Motor neuron (in vitro differentiated cells): Measurements from ENCODE around the gene OR13C2. TPM values are rescaled to one million over a fixed set of nuclear protein-coding genes. Genes with fewer than 3 reads are reported as not detected.
"Not testable (repeated sequence)": the region's sequence is repeated elsewhere in the genome, so short reads cannot be mapped to it uniquely, and the experiment has no call there.

Source experiments
- ATAC-seq, 8 experiments: fragments of 200-7000 bp; cut with Tn5 transposase; replicated peaks in 6 of 8; 2 replicates each; pipeline ENCODE4 v1.8.0; 2021; ENCODE audit warnings: mild to moderate bottlenecking in 8 of 8, moderate library complexity in 8 of 8
- H3K27ac ChIP-seq, 2 donors: fragments of 250-450 bp; sonication (Bioruptor Pico); 2 replicates each; pipeline ENCODE4 v1.9.0; 2021; ENCODE audit warnings: antibody characterized with exemption in 2 of 2, mild to moderate bottlenecking in 2 of 2, moderate library complexity in 1 of 2
- H3K4me1 ChIP-seq, 2 donors: fragments of 250-450 bp; sonication (Bioruptor Pico); replicated peaks in 1 of 2; 2 replicates each; pipeline ENCODE4 v1.6.1; 2021; ENCODE audit warnings: antibody characterized with exemption in 2 of 2, mild to moderate bottlenecking in 2 of 2, moderate library complexity in 1 of 2
- H3K4me3 ChIP-seq, 5 donors: fragments of 250-450 bp; sonication (Bioruptor Pico); 2 replicates each; pipeline ENCODE4 v1.9.0; 2021; ENCODE audit warnings: antibody characterized with exemption in 5 of 5, mild to moderate bottlenecking in 5 of 5, moderate library complexity in 4 of 5
- WGBS, 10 experiments: fragments of 450-650 bp; shearing (Covaris generic); methylation state at CpG; one replicate each; pipeline ENCODE4 v1.0.0; 2022; 5-methylcytosine and 5-hydroxymethylcytosine counted together
- in situ Hi-C, 9 experiments: fragments of 400-800 bp; cut with MboI; loops; one replicate each; pipeline ENCODE4 v1.15.0; 2021; ENCODE audit warnings: low sequenced_read_pairs in 9 of 9, low pct_unique_long_range_greater_than_20kb in 2 of 9; ENCODE audit not compliant: unreplicated experiment in 9 of 9
- total RNA-seq, 8 experiments: library from RNA; unstranded; fragments of 300-600 nt; gene quantifications; 2 replicates each; pipeline versions ENCODE4 v1.2.3 to v1.2.4, GENCODE V29; 2022

The OR13C2 gene
- under 1 TPM in 1 of 8 experiments, not detected in 7; 0.47 TPM for total RNA-seq

GRCh38 chr9:104605527-104605926, at the start of gene OR13C2:
Gene OR13C2 (minus strand): TSS chr9:104605627. CDS start chr9:104605627, 0 bp downstream.
- WGBS, 10 experiments, result 0 to 100% (median 70%) methylated on average over 1 of the region's 1 CpG
- H3K4me3 ChIP-seq, in situ Hi-C loops, H3K4me1 ChIP-seq, ATAC-seq, H3K27ac ChIP-seq: not testable (repeated sequence)

DNA sequence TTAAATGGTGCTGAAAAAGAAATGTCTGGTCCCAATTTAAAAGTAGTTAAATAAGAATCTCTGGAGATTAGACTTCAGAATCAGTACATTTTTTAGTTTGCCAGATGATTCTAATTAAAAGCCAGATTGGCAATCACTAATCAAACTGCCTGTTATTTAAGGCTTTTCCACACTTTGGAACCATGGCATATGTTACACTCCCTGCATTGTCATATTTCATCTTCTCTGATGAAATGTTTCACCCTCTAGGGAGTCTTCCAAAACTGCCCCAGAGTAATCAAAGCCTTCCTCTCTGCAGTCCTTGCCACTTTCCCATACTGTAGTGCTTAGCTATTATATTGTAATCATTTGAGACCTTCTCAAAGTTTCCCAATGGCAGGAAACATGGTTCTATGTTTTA, 30.0 kb upstream of the OR13C2 start:
- Histone ChIP-seq H3K27ac (no peak overlapping the region), H3K4me1 (no peaks in the 10 kb centered on the region), H3K4me3 (no peak overlapping the region)
- in situ Hi-C loops, result no loop called here
- ATAC-seq, result no peak

DNA sequence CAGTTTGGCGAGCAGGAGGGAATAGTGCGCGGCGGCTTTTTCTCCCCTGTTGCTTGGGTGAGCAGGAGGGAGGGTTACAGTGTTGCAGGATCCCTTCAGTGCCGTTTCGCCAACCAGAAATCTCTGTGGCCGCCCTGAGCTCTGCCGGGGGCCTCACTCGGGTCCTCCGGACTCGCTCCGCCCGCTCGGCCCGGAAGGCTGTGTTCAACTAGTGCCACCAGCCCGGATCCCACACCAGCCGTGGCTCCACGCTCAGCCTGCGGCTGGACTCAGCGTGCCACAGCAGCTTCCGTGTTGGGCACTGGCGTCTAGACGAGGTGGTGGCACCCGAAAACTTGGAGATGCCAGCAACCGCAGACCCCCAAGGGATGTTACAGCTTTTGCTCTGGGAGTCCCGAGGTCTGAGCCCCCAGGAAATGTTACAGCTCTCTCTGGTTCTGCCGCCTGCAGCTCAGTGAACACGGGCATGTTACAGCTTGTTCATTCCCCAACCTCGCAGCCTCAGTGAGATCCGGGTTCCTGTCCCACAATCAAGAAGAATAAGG, 28.6 kb upstream of the OR13C2 start:
- no peaks in the 10 kb centered on the region for H3K4me1 ChIP-seq
- no peak overlapping the region for H3K27ac ChIP-seq
- in situ Hi-C loops, result no loop called here
- no peak for ATAC-seq
- H3K4me3 ChIP-seq, result no peak overlapping the region
- 50 to 100% (median 97%) methylated on average over 1 to 13 of the region's 30 CpGs; no CpG with 5 or more reads in 1 of the 10 experiments for WGBS, 10 experiments

DNA sequence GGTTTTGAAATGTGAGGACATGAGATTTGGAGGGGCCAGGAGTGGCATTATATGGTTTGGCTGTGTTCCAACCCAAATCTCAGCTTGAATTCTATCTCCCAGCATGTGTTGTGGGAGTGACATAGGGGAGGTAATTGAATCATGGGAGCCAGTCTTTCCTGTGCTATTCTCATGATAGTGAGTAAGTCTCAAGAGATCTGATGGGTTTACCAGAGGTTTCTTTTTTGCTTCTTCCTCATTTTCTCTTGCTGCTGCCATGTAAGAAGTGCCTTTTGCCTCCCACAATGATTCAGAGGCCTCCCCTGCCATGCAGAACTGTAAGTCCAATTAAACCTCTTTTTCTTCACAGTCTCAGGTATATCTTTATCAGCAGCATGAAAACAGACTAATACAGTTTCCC, 20.5 kb upstream of the OR13C2 start:
- H3K4me1 ChIP-seq, ATAC-seq, H3K4me3 ChIP-seq, in situ Hi-C loops, H3K27ac ChIP-seq: not testable (repeated sequence)

DNA sequence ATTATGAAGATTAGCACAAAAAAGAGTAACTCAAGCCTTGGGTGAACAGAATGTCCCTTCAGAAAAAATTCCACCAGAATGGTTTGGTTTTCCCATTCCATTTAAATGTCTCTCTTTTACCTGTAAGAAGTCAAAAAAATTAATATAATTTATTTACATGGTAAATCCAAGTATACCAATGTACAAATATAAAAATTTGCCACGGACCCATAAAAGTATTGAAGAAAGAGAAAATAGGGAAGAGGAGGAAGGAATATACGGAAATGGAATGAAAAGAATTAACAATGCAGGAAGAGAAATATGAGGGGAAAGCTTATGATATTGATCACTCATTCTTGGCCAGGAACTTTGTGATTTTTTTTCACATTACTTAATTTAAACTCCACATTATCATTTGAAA, 12.7 kb upstream of the OR13C2 start, which contains the start of gene OR13C9:
OR13C9 (minus strand) TSS at position 101 of the 400 bp plus-strand sequence; CDS start at position 101, 0 bp downstream.
- H3K4me3 ChIP-seq, result no peak within 1 kb of the TSS
- in situ Hi-C loops, result no loop called here
- WGBS, 10 experiments, result 21 to 81% (median 45%) methylated on average over 1 to 2 of the region's 2 CpGs
- no peak within 1 kb of the TSS for H3K27ac ChIP-seq
- no peaks in the 10 kb centered on the region for H3K4me1 ChIP-seq
- no peak for ATAC-seq

DNA sequence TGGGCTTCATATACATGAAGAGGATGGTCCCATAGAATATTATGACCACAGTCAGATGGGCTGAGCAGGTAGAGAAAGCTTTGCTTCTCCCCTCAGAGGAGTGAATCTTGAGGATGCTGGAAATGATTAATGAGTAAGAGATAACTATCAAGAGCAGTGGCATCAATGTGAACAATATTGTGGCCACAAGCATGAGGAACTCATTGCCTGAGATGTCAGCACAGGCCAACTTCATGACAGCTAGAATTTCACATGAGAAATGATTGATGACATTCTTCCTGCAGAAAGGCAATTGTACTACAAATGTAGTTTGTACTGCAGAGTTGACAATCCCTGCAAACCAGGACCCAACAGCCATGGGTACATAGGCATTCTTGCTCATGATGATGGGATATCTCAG, 12.0 kb upstream of the OR13C2 start:
- Histone ChIP-seq H3K27ac (no peak overlapping the region), H3K4me1 (no peaks in the 10 kb centered on the region), H3K4me3 (no peak overlapping the region)
- in situ Hi-C loops, result no loop called here
- no peak for ATAC-seq

DNA sequence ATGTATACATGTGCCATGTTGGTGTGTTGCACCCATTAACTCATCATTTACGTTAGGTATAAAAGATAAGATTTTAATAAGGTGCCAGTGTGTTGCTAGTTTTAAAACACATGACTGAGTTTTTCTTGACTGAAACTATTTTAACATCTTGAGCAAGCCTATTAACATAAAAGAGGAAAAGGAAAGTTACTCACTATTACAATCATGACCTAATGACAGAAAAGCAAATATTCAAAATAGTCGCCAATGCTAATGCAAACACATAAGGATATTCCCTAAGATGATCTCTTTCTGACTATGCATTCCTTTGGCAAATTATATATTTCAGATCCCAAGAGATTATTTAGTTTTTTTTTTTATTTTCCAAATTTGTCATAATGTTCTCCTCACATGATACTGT, 5.8 kb upstream of the OR13C2 start:
- no peak overlapping the region for H3K27ac ChIP-seq
- no peaks in the 10 kb centered on the region for H3K4me1 ChIP-seq
- H3K4me3 ChIP-seq, result no peak overlapping the region
- peak in 2 of 8 experiments; percentile 55 to 58 for ATAC-seq
- 19 to 100% (median 83%) methylated on average over 1 to 2 of the region's 2 CpGs; no CpG with 5 or more reads in 1 of the 10 experiments for WGBS, 10 experiments
- in situ Hi-C loops, result no loop called here

DNA sequence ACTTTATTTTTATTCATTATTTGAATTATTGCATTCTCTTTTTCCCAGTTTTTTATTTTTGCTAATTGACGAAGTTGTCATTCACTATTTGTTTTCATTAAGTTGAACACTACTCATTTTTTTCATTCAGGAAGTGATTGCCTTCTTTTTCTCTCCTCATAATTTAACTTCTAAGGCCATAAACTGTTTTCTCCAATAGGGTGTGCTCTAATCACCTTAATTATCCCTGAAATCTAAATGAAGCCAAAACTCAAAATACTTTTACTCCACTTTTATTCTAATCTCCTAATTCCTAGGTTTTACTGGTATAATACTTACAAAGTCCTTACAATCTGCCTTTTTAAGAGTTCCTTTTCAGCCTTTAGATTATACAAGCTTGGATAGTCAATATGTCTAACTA, 2.9 kb upstream of the OR13C2 start:
- no peak for ATAC-seq
- WGBS, 10 experiments, result 0 to 90% (median 6%) methylated on average over 1 of the region's 1 CpG; no CpG with 5 or more reads in 1 of the 10 experiments
- H3K4me1 ChIP-seq, result no peaks in the 10 kb centered on the region
- in situ Hi-C loops, result no loop called here
- H3K4me3 ChIP-seq, result no peak overlapping the region
- no peak overlapping the region for H3K27ac ChIP-seq

- in situ Hi-C loops, result no loop called here
- peak in 5 of 8 experiments; percentile 28 to 77 (median 72) for ATAC-seq
- Histone ChIP-seq H3K4me1 (no peaks in the 10 kb centered on the region), H3K4me3 (no peak overlapping the region), H3K27ac (no peak overlapping the region)
- WGBS, 10 experiments, result 0 to 100% (median 70%) methylated on average over 1 to 2 of the region's 2 CpGs
These were observed 725 bp upstream of the OR13C2 start for GRCh38 chr9:104606152-104606551.

DNA sequence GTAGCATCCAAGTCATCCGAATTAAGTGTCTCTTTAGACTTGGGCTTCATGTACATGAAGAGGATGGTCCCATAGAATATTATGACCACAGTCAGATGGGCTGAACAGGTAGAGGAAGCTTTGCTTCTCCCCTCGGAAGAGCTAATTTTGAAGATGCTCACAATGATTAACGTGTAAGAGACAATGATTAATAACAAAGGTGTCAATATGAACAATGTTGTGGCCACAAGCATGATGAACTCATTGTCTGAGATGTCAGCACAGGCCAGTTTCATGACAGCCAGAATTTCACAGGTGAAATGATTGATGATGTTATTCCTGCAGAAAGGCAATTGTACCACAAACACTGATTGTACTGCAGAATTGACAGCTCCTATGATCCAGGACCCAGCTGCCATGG, 626 bp downstream of the OR13C2 start:
- in situ Hi-C loops, result no loop called here
- no peak for ATAC-seq
- 17 to 86% (median 73%) methylated on average over 1 to 2 of the region's 3 CpGs; no CpG with 5 or more reads in 5 of the 10 experiments for WGBS, 10 experiments
- H3K27ac ChIP-seq, result no peak overlapping the region
- H3K4me1 ChIP-seq, result no peaks in the 10 kb centered on the region
- no peak overlapping the region for H3K4me3 ChIP-seq

GRCh38 chr9:104599313-104599712, 6.1 kb downstream of the OR13C2 start, which contains the start of gene OR13C5:
Gene OR13C5 (minus strand): TSS chr9:104599413. CDS start chr9:104599413, 0 bp downstream.
- H3K27ac ChIP-seq, ATAC-seq, in situ Hi-C loops, H3K4me3 ChIP-seq, H3K4me1 ChIP-seq: not testable (repeated sequence)

DNA sequence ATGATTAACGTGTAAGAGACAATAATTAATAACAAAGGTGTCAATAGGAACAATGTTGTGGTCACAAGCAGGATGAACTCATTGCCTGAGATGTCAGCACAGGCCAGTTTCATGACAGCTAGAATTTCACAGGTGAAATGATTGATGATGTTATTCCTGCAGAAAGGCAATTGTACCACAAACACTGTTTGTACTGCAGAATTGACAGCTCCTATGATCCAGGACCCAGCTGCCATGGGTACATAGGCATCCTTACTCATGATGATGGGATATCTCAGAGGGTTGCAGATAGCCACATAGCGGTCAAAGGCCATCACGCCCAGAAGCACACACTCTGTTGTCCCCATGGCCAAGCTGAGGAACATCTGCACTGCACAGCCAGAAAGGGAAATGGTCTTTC, 6.7 kb downstream of the OR13C2 start:
- H3K4me1 ChIP-seq, H3K27ac ChIP-seq, in situ Hi-C loops, ATAC-seq, H3K4me3 ChIP-seq: not testable (repeated sequence)
- 0 to 100% (median 60%) methylated on average over 1 of the region's 3 CpGs; no CpG with 5 or more reads in 5 of the 10 experiments for WGBS, 10 experiments

DNA sequence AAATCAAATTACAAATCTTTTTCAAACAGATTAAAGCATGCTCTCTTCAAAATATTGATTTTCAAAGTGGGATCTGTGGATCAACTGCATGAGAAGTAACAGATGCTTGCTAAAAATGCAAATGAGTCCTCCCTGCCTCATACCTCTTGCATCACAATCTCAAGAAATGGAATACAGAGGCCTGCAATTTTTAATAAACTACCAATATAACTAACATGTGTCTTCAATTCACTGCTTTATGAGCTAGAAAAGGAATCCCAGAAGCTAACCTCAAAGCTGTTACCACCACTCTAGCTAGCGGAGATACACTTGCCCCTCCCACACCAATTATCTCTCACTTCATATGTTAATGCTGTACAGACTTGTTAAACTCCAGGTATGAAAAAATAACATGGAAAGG, 15.8 kb downstream of the OR13C2 start:
- in situ Hi-C loops, result no loop called here
- H3K4me3 ChIP-seq, result no peak overlapping the region
- peak in 2 of 8 experiments; percentile 15 to 39 for ATAC-seq
- H3K4me1 ChIP-seq, result no peaks in the 10 kb centered on the region
- WGBS, 10 experiments, result 0 to 67% (median 13%) methylated on average over 1 of the region's 1 CpG; no CpG with 5 or more reads in 4 of the 10 experiments
- H3K27ac ChIP-seq, result no peak overlapping the region

- Histone ChIP-seq H3K4me1 (no peaks in the 10 kb centered on the region), H3K4me3 (no peak overlapping the region), H3K27ac (no peak overlapping the region)
- in situ Hi-C loops, result no loop called here
- 0 to 100% (median 0%) methylated on average over 1 of the region's 1 CpG; no CpG with 5 or more reads in 4 of the 10 experiments for WGBS, 10 experiments
- ATAC-seq, result peak in 2 of 8 experiments; percentile 45 to 68
These were observed 18.8 kb downstream of the OR13C2 start for GRCh38 chr9:104586496-104587180.
